Loucy (cell line): ENCODE measurements around the gene NET1.
"Not testable (repeated sequence)": the region's sequence is repeated elsewhere in the genome, so short reads cannot be mapped to it uniquely, and the experiment has no call there.

Experiments
- H2AFZ ChIP-seq: fragments of 200-600 bp; sonication (generic); 2 replicates; pipeline ENCODE4 v1.6.0; 2016; ENCODE audit warnings: antibody characterized with exemption, mild to moderate bottlenecking, low read length, moderate library complexity
- H3F3A ChIP-seq: fragments of 200-600 bp; 2 replicates; pipeline ENCODE4 v1.6.0; 2016; ENCODE audit warnings: antibody characterized with exemption, low read depth, mild to moderate bottlenecking
- H3K27me3 ChIP-seq: fragments of 200-600 bp; sonication (generic); 2 replicates; pipeline ENCODE4 v1.6.1; 2014; ENCODE audit warnings: low read length, mild to moderate bottlenecking; ENCODE audit not compliant: insufficient read depth, poor library complexity, severe bottlenecking
- H3K36me3 ChIP-seq: fragments of 200-600 bp; sonication (generic); 2 replicates; pipeline ENCODE4 v1.6.1; 2016; ENCODE audit warnings: low read length; ENCODE audit not compliant: insufficient read depth
- H3K4me1 ChIP-seq: fragments of 200-600 bp; sonication (generic); 2 replicates; pipeline ENCODE4 v1.5.1; 2014; ENCODE audit warnings: low read length, mild to moderate bottlenecking; ENCODE audit not compliant: insufficient read depth, poor library complexity, severe bottlenecking
- H3K4me2 ChIP-seq: fragments of 200-600 bp; sonication (generic); 2 replicates; pipeline ENCODE4 v1.6.0; 2014; ENCODE audit warnings: antibody characterized with exemption, low read length, low read depth, mild to moderate bottlenecking; ENCODE audit not compliant: poor library complexity, severe bottlenecking
- H3K4me3 ChIP-seq: fragments of 200-600 bp; sonication (generic); 2 replicates; pipeline ENCODE4 v1.5.1; 2014; ENCODE audit warnings: low read length, mild to moderate bottlenecking, mixed read lengths; ENCODE audit not compliant: poor library complexity, severe bottlenecking
- H3K79me2 ChIP-seq: fragments of 200-600 bp; sonication (generic); 2 replicates; pipeline ENCODE4 v1.6.1; 2014; ENCODE audit warnings: low read length; ENCODE audit not compliant: insufficient read depth
- H3K9ac ChIP-seq: fragments of 200-600 bp; sonication (generic); 2 replicates; pipeline ENCODE4 v1.6.0; 2014; ENCODE audit warnings: mild to moderate bottlenecking, low read depth, low read length, moderate library complexity; ENCODE audit not compliant: poor library complexity, severe bottlenecking
- H3K9me2 ChIP-seq: fragments of 200-600 bp; sonication (generic); replicated peaks from 2 replicates; pipeline ENCODE4 v1.6.1; 2016; ENCODE audit warnings: low read depth, low read length, mixed read lengths
- H3K9me3 ChIP-seq: fragments of 200-600 bp; sonication (generic); 2 replicates; pipeline ENCODE4 v1.6.1; 2014; ENCODE audit warnings: mild to moderate bottlenecking, antibody characterized with exemption, low read length, low read depth; ENCODE audit not compliant: insufficient read depth
- H4K20me1 ChIP-seq: fragments of 200-600 bp; sonication (generic); 2 replicates; pipeline ENCODE4 v1.6.0; 2014; ENCODE audit warnings: antibody characterized with exemption, low read length, mild to moderate bottlenecking; ENCODE audit not compliant: insufficient read depth, poor library complexity, severe bottlenecking
- EZH2phosphoT487 ChIP-seq: fragments of 200-600 bp; IDR thresholded peaks from 2 replicates; pipeline ENCODE4 v1.6.1; 2018; ENCODE audit warnings: antibody characterized with exemption, mild to moderate bottlenecking, moderate library complexity, borderline replicate concordance
- TF ChIP-seq, protein P1 (sequence below): fragments of 200-600 bp; sonication (generic); conservative IDR thresholded peaks from 2 replicates; pipeline ENCODE4 v1.5.1; 2014; ENCODE audit warnings: mild to moderate bottlenecking, antibody characterized with exemption, low read length

The NET1 gene

DNA sequence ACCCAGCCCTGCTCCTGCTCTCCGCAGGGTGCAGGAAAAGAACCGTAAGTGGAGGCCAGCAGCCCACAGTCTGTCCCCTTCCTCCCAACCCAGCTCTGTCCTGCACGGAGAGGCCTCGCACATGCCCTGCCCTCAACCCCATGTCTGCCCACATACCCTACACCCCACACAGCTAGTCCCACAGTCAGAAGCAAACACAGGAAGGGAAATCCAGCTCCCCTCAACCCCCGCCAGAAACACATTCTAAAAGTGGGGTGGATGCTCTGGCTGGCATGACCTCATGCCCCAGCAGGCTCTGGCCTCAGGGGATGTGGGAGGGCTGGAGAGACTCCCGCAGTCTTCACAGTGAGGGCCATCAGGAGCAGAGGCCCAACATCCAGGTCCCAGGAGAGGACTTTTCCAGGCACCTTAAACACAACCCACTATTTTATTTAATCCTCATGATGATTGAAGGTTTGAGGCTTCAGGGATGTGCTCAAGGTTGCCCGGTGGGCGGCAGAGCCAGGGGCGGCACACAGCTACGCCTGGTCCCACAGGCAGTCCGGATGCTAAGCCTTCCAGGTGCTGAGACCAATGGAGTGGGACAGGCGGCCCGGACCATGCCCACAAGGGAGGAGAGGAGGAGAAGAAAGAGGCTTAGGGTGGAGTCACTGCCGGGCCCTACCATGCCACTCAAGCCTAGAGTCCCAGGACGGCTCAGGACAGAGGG, 57.1 kb downstream of the NET1 start:
- H3K79me2 ChIP-seq: no peaks in the 10 kb centered on the region
- H3K4me3 ChIP-seq: no peak overlapping the region
- no peak overlapping the region for H2AFZ ChIP-seq
- H4K20me1 ChIP-seq: no peaks in the 10 kb centered on the region
- H3K36me3 ChIP-seq: no peaks in the 10 kb centered on the region
- H3K9me3 ChIP-seq: no peaks in the 10 kb centered on the region
- H3K4me2 ChIP-seq: no peak overlapping the region
- H3K27me3 ChIP-seq: no peaks in the 10 kb centered on the region
- peaks cover 6% of the 10 kb centered on the region for H3K4me1 ChIP-seq
- H3K9ac ChIP-seq: no peak overlapping the region
- H3F3A ChIP-seq: no peaks in the 10 kb centered on the region
- TF ChIP-seq EZH2phosphoT487: no peak
- TF ChIP-seq, protein P1, sequence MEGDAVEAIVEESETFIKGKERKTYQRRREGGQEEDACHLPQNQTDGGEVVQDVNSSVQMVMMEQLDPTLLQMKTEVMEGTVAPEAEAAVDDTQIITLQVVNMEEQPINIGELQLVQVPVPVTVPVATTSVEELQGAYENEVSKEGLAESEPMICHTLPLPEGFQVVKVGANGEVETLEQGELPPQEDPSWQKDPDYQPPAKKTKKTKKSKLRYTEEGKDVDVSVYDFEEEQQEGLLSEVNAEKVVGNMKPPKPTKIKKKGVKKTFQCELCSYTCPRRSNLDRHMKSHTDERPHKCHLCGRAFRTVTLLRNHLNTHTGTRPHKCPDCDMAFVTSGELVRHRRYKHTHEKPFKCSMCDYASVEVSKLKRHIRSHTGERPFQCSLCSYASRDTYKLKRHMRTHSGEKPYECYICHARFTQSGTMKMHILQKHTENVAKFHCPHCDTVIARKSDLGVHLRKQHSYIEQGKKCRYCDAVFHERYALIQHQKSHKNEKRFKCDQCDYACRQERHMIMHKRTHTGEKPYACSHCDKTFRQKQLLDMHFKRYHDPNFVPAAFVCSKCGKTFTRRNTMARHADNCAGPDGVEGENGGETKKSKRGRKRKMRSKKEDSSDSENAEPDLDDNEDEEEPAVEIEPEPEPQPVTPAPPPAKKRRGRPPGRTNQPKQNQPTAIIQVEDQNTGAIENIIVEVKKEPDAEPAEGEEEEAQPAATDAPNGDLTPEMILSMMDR: no peak
- H3K9me2 ChIP-seq: no peaks in the 10 kb centered on the region

DNA sequence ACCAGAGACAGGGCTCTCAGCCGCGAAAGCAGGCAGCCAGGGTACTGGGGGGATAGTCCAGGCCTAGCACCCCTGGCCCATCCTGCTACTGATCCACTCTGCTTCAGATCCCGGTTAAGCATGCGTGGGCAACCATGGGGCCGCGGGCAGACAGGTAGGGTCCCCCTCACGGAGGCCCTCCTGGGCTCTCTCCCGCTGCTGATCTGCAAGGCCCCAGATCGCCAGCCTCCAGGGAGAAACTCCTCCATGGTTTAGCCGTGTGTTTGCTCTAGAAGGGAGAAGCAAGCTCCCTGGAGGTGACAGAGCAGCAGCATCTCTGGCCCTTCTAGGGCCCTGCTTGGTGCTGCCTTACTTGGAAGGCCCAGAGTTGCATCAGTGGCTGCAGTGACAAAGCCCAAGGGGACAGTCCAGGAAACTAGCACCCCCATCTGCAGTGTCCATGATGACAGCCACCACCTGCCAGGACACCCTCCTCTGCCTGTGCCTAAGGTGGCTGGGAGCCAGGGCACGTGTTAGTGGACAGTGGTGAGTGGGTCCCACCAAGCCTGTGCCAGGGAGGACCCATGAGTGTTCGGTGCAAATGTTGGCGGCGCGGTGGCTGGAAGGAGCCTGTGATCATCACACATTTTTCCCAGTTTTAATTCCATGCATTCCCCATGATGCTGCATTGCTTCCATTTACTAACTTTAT, 57.9 kb downstream of the NET1 start:
- Histone ChIP-seq H3K9me2 (no peaks in the 10 kb centered on the region), H4K20me1 (no peaks in the 10 kb centered on the region), H3K79me2 (no peaks in the 10 kb centered on the region), H3F3A (no peaks in the 10 kb centered on the region), H3K9ac (no peak overlapping the region), H3K36me3 (no peaks in the 10 kb centered on the region), H3K9me3 (no peaks in the 10 kb centered on the region), H3K4me1 (peaks cover 6% of the 10 kb centered on the region), H2AFZ (no peak overlapping the region), H3K4me3 (no peak overlapping the region), H3K4me2 (no peak overlapping the region), H3K27me3 (no peaks in the 10 kb centered on the region)
- no peak for TF ChIP-seq EZH2phosphoT487
- TF ChIP-seq, protein P1: no peak

DNA sequence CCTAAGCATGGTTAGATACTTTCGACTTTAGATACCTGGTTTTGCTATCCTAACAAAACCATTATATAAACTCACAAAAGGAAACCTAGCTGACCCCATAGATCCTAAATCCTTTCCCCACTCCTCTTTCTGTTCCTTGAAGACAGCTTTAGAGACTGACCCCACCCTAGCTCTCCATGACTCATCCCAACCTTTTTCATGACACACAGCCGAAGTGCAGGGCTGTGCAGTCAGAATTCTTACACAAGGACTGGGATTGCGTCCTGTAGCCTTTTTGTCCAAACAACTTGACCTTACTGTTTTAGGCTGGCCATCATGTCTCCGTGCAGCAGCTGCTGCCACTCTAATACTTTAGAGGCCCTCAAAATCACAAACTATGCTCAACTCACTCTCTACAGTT, 62.3 kb downstream of the NET1 start:
- not testable (repeated sequence) for H3K4me1 ChIP-seq

DNA sequence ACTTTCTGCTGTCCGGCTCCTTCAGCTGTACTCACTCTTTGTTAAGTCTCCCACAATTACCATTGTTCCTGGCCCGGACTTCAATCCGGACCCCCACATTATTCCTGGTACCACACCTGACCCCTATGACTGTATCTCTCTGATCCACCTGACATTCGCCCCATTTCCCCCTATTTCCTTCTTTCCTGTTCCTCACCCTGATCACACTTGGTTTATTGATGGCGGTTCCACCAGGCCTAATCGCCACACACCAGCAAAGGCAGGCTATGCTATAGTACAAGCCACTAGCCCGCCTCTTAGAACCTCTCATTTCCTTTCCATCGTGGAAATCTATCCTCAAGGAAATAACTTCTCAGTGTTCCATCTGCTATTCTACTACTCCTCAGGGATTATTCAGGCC, 62.7 kb downstream of the NET1 start:
- not testable (repeated sequence) for H3K9me3 ChIP-seq, H3K36me3 ChIP-seq, H3K4me3 ChIP-seq, H3K4me2 ChIP-seq, H3K9ac ChIP-seq, H4K20me1 ChIP-seq, H3K27me3 ChIP-seq, H3F3A ChIP-seq, H3K9me2 ChIP-seq, H3K79me2 ChIP-seq, H2AFZ ChIP-seq, H3K4me1 ChIP-seq

More for the DNA sequence above, 62.3 kb downstream of the NET1 start:
- H3K9me3 ChIP-seq, H2AFZ ChIP-seq, H3K9me2 ChIP-seq, H4K20me1 ChIP-seq, H3K4me2 ChIP-seq, H3F3A ChIP-seq, H3K27me3 ChIP-seq, H3K9ac ChIP-seq, H3K79me2 ChIP-seq, H3K36me3 ChIP-seq, H3K4me3 ChIP-seq: not testable (repeated sequence)

DNA sequence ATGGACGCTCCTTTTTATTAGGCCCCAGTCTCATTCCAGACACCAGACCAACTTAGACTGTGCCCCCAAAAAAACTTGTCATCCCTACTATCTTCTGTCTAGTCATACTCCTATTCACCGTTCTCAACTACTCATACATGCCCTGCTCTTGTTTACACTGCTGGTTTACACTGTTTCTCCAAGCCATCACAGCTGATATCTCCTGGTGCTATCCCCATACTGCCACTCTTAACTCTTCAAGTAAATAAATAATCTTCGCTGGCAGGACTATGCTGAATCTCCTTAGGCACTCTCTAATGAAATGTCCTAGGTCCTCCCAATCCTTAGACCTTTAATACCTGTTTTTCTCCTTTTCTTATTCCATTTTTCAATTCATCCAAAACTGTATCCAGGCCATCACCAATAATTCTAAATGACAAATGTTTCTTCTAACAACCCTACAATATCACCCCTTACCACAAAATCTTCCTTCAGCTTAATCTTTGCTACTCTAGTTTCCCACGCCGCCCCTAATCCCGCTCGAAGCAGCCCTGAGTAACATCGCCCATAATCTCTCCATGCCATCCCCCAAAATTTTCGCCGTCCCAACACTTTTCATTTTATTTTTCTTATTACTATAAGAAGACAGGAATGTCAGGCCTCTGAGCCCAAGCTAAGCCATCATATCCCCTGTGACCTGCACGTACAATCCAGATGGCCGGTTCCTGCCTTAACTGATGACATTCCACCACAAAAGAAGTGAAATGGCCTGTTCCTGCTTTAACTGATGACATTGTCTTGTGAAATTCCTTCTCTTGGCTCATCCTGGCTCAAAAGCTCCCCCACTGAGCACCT, 63.8 kb downstream of the NET1 start:
- H3F3A ChIP-seq, H3K79me2 ChIP-seq, H4K20me1 ChIP-seq, H3K9me2 ChIP-seq, H3K9me3 ChIP-seq, H3K27me3 ChIP-seq, H3K4me3 ChIP-seq, H2AFZ ChIP-seq, H3K36me3 ChIP-seq, H3K4me1 ChIP-seq, H3K9ac ChIP-seq, H3K4me2 ChIP-seq: not testable (repeated sequence)
